GM10248 (cell line): ENCODE measurements around the gene NUAK2.
"Not testable (repeated sequence)": the region's sequence is repeated elsewhere in the genome, so short reads cannot be mapped to it uniquely, and the experiment has no call there.

Source experiments
- CTCF ChIA-PET: fragments of 300-600 bp; sonication (Branson Sonifier 250); formaldehyde crosslinking; extraction: SDS; loops from one replicate; lab custom pipeline; 2021; ENCODE audit warnings: antibody characterized with exemption; lab: Yijun Ruan, JAX
- POLR2A ChIA-PET: fragments of 350-650 bp; sonication (Branson Sonifier 250); formaldehyde crosslinking; extraction: SDS; loops from one replicate; lab custom pipeline; 2020; ENCODE audit warnings: antibody characterized with exemption; lab: Yijun Ruan, JAX
- DNase-seq: peaks from one replicate; pipeline ENCODE4 v3.0.0; 2012; ENCODE audit errors: extremely low spot score
- TF ChIP-seq, protein P1 (sequence below): IDR thresholded peaks from 2 replicates; pipeline ENCODE4 v1.5.1; 2012; ENCODE audit warnings: mild to moderate bottlenecking, low read depth; ENCODE audit errors: extremely low read depth, missing control alignments, control extremely low read depth

NUAK2 gene

GRCh38 chr1:205300149-205300548, 21.4 kb downstream of the NUAK2 start:
- ChIA-PET CTCF (interaction anchor here (1.6 to 41.3 kb wide), 4 partner anchors 17 to 30 kb away, joined by 3 to 1591 read pairs (median 14); no protein-coding TSS in a partner anchor), POLR2A (no interaction called here)
- TF ChIP-seq, protein P1, sequence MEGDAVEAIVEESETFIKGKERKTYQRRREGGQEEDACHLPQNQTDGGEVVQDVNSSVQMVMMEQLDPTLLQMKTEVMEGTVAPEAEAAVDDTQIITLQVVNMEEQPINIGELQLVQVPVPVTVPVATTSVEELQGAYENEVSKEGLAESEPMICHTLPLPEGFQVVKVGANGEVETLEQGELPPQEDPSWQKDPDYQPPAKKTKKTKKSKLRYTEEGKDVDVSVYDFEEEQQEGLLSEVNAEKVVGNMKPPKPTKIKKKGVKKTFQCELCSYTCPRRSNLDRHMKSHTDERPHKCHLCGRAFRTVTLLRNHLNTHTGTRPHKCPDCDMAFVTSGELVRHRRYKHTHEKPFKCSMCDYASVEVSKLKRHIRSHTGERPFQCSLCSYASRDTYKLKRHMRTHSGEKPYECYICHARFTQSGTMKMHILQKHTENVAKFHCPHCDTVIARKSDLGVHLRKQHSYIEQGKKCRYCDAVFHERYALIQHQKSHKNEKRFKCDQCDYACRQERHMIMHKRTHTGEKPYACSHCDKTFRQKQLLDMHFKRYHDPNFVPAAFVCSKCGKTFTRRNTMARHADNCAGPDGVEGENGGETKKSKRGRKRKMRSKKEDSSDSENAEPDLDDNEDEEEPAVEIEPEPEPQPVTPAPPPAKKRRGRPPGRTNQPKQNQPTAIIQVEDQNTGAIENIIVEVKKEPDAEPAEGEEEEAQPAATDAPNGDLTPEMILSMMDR, result no peak
- DNase-seq, result no peak

DNA sequence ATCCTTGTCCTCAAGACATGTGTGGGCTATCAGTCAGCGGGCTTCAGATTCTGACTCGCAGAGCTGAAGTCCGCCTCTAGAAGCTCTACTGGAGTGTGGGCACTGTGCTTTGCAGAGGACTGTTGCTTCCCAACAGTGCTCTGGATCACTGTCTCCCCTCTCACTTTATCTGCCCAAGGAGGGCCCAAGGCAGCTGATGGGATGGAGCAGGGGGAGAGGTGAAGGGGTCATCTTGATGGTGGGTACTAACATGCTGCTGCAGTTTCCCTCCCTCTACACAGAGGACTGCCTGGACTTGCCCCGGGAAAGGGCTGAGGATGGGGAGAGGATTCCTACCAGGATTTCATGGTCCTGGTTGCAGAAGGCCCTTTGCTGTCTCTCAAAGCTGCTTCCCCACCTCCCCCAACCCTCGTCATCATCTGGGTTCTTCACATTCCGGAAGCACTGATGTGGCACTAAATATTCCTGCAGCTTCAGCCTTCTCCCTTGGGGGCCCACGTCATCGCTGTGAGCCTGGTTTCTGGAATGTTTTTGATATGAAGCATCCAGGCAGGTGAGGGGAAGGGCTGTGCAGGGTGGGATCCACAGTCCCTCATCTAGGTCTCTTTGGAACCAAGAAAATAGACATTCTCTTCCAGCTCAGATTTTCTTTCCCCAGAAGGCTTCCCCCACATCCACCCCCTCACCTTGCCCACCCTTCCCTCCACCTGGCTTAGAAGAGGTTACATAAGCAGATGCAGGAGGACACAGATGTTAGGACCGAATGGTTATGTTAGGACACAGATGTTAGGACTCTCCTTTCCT, 23.2 kb downstream of the NUAK2 start:
- ChIA-PET POLR2A (interaction anchor here (0.6 kb wide), 1 partner anchor 30 kb away, joined by 4 read pairs; no protein-coding TSS in a partner anchor), CTCF (interaction anchor here (0.8 to 18.1 kb wide), 6 partner anchors 11 to 187 kb away, joined by 3 to 254 read pairs (median 4); partner anchors contain the start of gene NUAK2)
- DNase-seq, result no peak
- TF ChIP-seq, protein P1, result no peak

DNA sequence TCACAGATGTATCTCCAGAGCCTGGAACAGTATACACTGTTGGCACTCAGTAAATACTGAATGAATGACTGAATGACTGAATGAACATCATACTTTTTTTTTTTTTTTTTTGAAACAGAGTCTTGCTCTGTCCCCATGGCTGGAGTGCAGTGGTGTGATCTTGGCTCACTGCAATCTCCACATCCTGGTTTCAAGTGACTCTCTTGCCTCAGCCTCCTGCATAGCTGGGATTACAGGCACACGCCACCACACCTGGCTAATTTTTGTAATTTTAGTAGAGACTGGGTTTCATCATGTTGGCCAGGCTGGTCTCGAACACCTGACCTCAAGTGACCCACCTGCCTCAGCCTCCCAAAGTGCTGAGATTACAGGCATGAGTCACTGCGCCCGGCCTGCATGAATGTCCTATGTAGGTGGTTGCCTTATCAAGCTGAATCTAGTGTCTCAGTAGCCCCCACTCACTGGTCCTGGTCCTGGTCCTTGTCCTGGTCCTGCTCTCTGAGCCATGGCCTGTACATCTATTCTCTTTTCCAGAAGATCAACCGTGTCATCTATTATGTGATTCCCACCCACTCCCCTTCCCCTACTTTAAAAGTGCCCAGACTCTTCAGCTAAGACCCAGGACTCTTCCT, 23.9 kb downstream of the NUAK2 start:
- ChIA-PET POLR2A (interaction anchor here (0.6 kb wide), 1 partner anchor 31 kb away, joined by 4 read pairs; no protein-coding TSS in a partner anchor), CTCF (interaction anchor here (1.2 to 18.1 kb wide), 5 partner anchors 10 to 27 kb away, joined by 4 to 254 read pairs (median 5); partner anchors contain the start of gene NUAK2)
- not testable (repeated sequence) for DNase-seq

GRCh38 chr1:205296154-205296553, 25.4 kb downstream of the NUAK2 start:
- DNase-seq, result no peak
- POLR2A ChIA-PET, result no interaction called here
- CTCF ChIA-PET, result interaction anchor here (0.8 to 18.1 kb wide), 7 partner anchors 11 to 192 kb away, joined by 3 to 254 read pairs (median 4); no protein-coding TSS in a partner anchor
- TF ChIP-seq, protein P1, result no peak

- ChIA-PET POLR2A (interaction anchor here (0.8 kb wide), 1 partner anchor 9 kb away, joined by 4 read pairs; no protein-coding TSS in a partner anchor), CTCF (interaction anchor here (0.8 to 18.1 kb wide), 12 partner anchors 9 to 60 kb away, joined by 3 to 254 read pairs (median 6); partner anchors contain the start of gene NUAK2)
- TF ChIP-seq, protein P1, result no peak
- DNase-seq, result no peak
Measured at GRCh38 chr1:205294934-205295333, 26.6 kb downstream of the NUAK2 start.

- TF ChIP-seq, protein P1, result no peak
- POLR2A ChIA-PET, result interaction anchor here (0.8 kb wide), 1 partner anchor 9 kb away, joined by 4 read pairs; no protein-coding TSS in a partner anchor
- no peak for DNase-seq
- CTCF ChIA-PET, result interaction anchor here (0.9 to 18.1 kb wide), 12 partner anchors 9 to 60 kb away, joined by 3 to 254 read pairs (median 6); partner anchors contain the start of gene NUAK2
Measured at GRCh38 chr1:205294175-205294917, 27.2 kb downstream of the NUAK2 start.
